Measurements from ENCODE around the gene RABAC1. TPM values are rescaled to one million over a fixed set of nuclear protein-coding genes. Genes with fewer than 3 reads are reported as not detected.

RABAC1 gene
- total RNA-seq, 1 donor from 2014 or later: 257 TPM

DNA sequence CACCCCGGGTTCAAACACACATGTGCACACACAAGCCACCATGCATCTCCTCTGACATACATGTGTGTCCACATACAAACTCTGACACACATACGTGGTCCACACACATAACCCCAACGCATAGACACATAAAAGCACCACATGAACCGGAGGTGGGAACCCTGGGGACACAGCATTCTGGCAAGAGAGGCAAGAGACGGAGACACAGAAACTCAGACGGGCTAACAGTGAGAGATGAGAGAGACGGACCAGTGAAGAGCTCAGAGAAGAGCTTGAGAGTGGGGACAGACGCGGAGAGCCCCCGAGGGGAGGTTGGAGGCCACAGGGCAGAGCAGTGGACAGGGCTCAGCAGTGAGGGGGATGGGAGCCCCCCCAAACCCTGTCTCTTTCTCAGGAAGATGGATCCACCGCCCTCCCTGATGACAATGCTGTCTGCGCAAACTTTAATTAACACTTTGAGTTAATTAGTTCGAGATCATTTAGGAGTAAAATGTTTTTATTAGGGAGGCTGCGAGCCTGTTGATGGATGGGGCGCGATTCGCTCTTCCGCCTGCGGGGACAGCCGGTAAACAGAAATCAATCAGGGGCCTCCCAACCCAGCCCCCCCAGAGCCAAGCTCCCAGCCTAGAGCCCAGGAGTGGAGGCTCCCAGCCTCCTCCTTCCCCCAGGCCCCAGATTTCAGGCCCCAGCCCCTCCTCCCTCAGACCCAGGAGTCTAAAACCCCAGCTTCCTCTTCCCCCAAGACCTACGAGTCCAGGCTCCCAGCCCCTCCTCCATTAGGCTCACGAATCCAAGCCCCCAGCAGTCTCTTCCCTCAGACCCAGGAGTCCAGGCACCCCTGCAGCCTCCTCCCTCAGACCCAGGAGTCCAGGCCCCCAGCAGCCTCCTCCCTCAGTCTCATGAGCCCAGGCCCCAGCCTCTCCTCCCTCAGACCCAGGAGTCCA lies 21.3 kb downstream of the RABAC1 start:
- no peaks in the 10 kb centered on the region for H3K9me3 ChIP-seq (ENCODE audit: insufficient read depth, low read depth, low read length)
- peaks cover 6% of the 10 kb centered on the region for H3K36me3 Mint-ChIP-seq (ENCODE audit: low read depth, unreplicated experiment)
- H3K9me3 Mint-ChIP-seq (ENCODE audit: unreplicated experiment): peaks cover 5% of the 10 kb centered on the region
- peaks cover 35% of the 10 kb centered on the region for H3K27me3 ChIP-seq (ENCODE audit: insufficient read depth, low read length)
- peak overlapping the region; percentile 6 for H3K4me3 Mint-ChIP-seq (ENCODE audit: unreplicated experiment)
- no peak overlapping the region for H3K27ac ChIP-seq (ENCODE audit: low read depth, low read length)
- no peaks in the 10 kb centered on the region for H3K36me3 ChIP-seq (ENCODE audit: insufficient read depth, low read length)
- H3K9ac ChIP-seq (ENCODE audit: low read length): no peak overlapping the region
- H3K4me2 ChIP-seq (ENCODE audit: low read length): no peak overlapping the region
- DNase-seq (ENCODE audit: low read depth): no peak
- no peak for FAIRE-seq
- peaks cover 45% of the 10 kb centered on the region for H3K27me3 Mint-ChIP-seq (ENCODE audit: low read depth, unreplicated experiment)
- H2AFZ ChIP-seq (ENCODE audit: low read depth, low read length): no peak overlapping the region
- no peak overlapping the region for H3K4me3 ChIP-seq (ENCODE audit: insufficient read depth, low read depth, low read length)
- peaks cover 18% of the 10 kb centered on the region for H3K4me1 ChIP-seq (ENCODE audit: insufficient read depth, low read length)
- H3K27ac Mint-ChIP-seq (ENCODE audit: unreplicated experiment): peak overlapping the region; percentile 12
- TF ChIP-seq, protein P1, sequence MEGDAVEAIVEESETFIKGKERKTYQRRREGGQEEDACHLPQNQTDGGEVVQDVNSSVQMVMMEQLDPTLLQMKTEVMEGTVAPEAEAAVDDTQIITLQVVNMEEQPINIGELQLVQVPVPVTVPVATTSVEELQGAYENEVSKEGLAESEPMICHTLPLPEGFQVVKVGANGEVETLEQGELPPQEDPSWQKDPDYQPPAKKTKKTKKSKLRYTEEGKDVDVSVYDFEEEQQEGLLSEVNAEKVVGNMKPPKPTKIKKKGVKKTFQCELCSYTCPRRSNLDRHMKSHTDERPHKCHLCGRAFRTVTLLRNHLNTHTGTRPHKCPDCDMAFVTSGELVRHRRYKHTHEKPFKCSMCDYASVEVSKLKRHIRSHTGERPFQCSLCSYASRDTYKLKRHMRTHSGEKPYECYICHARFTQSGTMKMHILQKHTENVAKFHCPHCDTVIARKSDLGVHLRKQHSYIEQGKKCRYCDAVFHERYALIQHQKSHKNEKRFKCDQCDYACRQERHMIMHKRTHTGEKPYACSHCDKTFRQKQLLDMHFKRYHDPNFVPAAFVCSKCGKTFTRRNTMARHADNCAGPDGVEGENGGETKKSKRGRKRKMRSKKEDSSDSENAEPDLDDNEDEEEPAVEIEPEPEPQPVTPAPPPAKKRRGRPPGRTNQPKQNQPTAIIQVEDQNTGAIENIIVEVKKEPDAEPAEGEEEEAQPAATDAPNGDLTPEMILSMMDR (IDR thresholded peaks at IDR 0.05; ENCODE audit: insufficient read depth, low read depth, low read length): no peak
- TF ChIP-seq EZH2 (IDR thresholded peaks at IDR 0.05; ENCODE audit: insufficient read depth, low read length): no peak
- H3K79me2 ChIP-seq (ENCODE audit: insufficient read depth, low read length): no peaks in the 10 kb centered on the region
- peaks cover 15% of the 10 kb centered on the region for H3K4me1 Mint-ChIP-seq (ENCODE audit: low read depth, unreplicated experiment)
- H4K20me1 ChIP-seq (ENCODE audit: insufficient read depth, low read length): peaks cover 22% of the 10 kb centered on the region

DNA sequence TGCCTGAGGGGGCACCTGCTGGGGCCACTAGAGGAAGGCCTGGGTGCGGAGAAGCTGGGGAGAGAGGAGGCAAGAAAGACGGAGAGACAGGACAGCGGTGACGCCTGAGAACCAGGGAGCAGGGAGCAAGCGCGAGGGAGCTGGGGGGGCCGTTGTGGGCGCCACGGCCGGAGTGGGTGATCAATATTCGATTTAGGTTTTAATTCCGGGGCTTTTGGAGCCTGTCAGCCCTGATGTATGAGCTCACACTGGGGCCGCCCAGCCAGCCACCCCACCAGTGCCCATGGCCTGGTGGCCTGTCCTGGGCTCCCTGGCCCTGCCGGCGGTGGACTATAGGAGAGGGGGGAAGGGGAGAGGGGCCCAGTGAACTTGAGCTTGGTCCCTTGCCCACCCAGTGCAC lies 22.2 kb downstream of the RABAC1 start:
- Histone ChIP-seq H3K27me3 (ENCODE audit: insufficient read depth, low read length) (peaks cover 43% of the 10 kb centered on the region), H3K79me2 (ENCODE audit: insufficient read depth, low read length) (no peaks in the 10 kb centered on the region), H3K4me2 (ENCODE audit: low read length) (peak overlapping the region; percentile 65), H4K20me1 (ENCODE audit: insufficient read depth, low read length) (peaks cover 22% of the 10 kb centered on the region), H3K27ac (ENCODE audit: low read depth, low read length) (no peak overlapping the region), H3K4me3 (ENCODE audit: insufficient read depth, low read depth, low read length) (no peak overlapping the region), H3K9ac (ENCODE audit: low read length) (no peak overlapping the region), H3K36me3 (ENCODE audit: insufficient read depth, low read length) (no peaks in the 10 kb centered on the region), H3K4me1 (ENCODE audit: insufficient read depth, low read length) (peaks cover 18% of the 10 kb centered on the region), H3K9me3 (ENCODE audit: insufficient read depth, low read depth, low read length) (peaks cover 2% of the 10 kb centered on the region), H2AFZ (ENCODE audit: low read depth, low read length) (no peak overlapping the region)
- H3K9me3 Mint-ChIP-seq (ENCODE audit: unreplicated experiment): peaks cover 5% of the 10 kb centered on the region
- peaks cover 46% of the 10 kb centered on the region for H3K27me3 Mint-ChIP-seq (ENCODE audit: low read depth, unreplicated experiment)
- peaks cover 4% of the 10 kb centered on the region for H3K36me3 Mint-ChIP-seq (ENCODE audit: low read depth, unreplicated experiment)
- TF ChIP-seq EZH2 (IDR thresholded peaks at IDR 0.05; ENCODE audit: insufficient read depth, low read length): no peak
- TF ChIP-seq, protein P1 (IDR thresholded peaks at IDR 0.05; ENCODE audit: insufficient read depth, low read depth, low read length): no peak
- H3K4me1 Mint-ChIP-seq (ENCODE audit: low read depth, unreplicated experiment): peaks cover 18% of the 10 kb centered on the region
- H3K27ac Mint-ChIP-seq (ENCODE audit: unreplicated experiment): no peak overlapping the region
- no peak overlapping the region for H3K4me3 Mint-ChIP-seq (ENCODE audit: unreplicated experiment)
- no peak for DNase-seq (ENCODE audit: low read depth)
- no peak for FAIRE-seq

DNA sequence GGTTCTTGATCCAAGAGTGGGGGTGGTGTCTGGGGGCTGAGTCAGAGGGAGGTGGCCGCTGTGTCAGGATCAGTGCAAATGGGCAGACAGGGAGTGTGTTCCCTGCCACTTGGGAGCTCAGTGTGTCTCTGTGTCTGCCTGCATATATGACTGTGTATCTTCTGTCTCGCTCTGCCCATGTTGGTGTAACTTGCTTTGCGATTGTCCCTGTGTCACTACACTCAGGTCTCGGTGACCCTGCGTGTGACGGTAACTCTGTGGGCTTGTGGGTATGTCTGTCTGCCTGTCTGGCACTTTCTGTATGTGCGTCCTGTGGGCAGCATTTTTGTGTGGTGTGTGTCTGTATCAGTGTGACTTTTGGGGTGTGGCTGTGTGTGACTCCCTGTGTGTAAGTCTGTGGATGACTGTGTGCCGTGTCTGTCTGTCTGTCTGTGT lies 22.7 kb downstream of the RABAC1 start:
- Histone ChIP-seq H4K20me1 (ENCODE audit: insufficient read depth, low read length) (peaks cover 22% of the 10 kb centered on the region), H3K27me3 (ENCODE audit: insufficient read depth, low read length) (peaks cover 48% of the 10 kb centered on the region), H3K4me2 (ENCODE audit: low read length) (peak overlapping the region; percentile 65), H3K4me1 (ENCODE audit: insufficient read depth, low read length) (peaks cover 18% of the 10 kb centered on the region), H2AFZ (ENCODE audit: low read depth, low read length) (peak overlapping the region; percentile 27), H3K79me2 (ENCODE audit: insufficient read depth, low read length) (no peaks in the 10 kb centered on the region), H3K4me3 (ENCODE audit: insufficient read depth, low read depth, low read length) (no peak overlapping the region), H3K36me3 (ENCODE audit: insufficient read depth, low read length) (no peaks in the 10 kb centered on the region), H3K9me3 (ENCODE audit: insufficient read depth, low read depth, low read length) (peaks cover 2% of the 10 kb centered on the region), H3K9ac (ENCODE audit: low read length) (no peak overlapping the region), H3K27ac (ENCODE audit: low read depth, low read length) (no peak overlapping the region)
- DNase-seq (ENCODE audit: low read depth) (no peak), FAIRE-seq (no peak)
- Mint-ChIP-seq H3K4me1 (ENCODE audit: low read depth, unreplicated experiment) (peaks cover 18% of the 10 kb centered on the region), H3K9me3 (ENCODE audit: unreplicated experiment) (peaks cover 1% of the 10 kb centered on the region), H3K27ac (ENCODE audit: unreplicated experiment) (no peak overlapping the region), H3K27me3 (ENCODE audit: low read depth, unreplicated experiment) (peaks cover 47% of the 10 kb centered on the region), H3K4me3 (ENCODE audit: unreplicated experiment) (no peak overlapping the region), H3K36me3 (ENCODE audit: low read depth, unreplicated experiment) (peaks cover under 1% of the 10 kb centered on the region)
- TF ChIP-seq, protein P1 (IDR thresholded peaks at IDR 0.05; ENCODE audit: insufficient read depth, low read depth, low read length): no peak
- TF ChIP-seq EZH2 (IDR thresholded peaks at IDR 0.05; ENCODE audit: insufficient read depth, low read length): no peak
